Thyroid gland (tissue), 4 donors: Measurements from ENCODE around the gene RDH8.

ENCODE experiments used
- POLR2A ChIP-seq, 2 donors: fragments of 450-650 bp; IDR thresholded peaks; one replicate each; pipeline ENCODE4 v1.6.1; 2017; ENCODE audit warnings: antibody characterized with exemption in 2 of 2, mild to moderate bottlenecking in 2 of 2, moderate library complexity in 1 of 2
- TF ChIP-seq, protein P1 (sequence below), 6 experiments: fragments of 200-600 bp in 3 of 6; fragments of 450-650 bp in 3 of 6; sonication (generic) in 3 of 6; IDR thresholded peaks; one replicate each; pipeline ENCODE4 v1.5.1; 2016 to 2019; ENCODE audit warnings: antibody characterized with exemption in 6 of 6, mild to moderate bottlenecking in 2 of 6, inconsistent platforms in 1 of 6, moderate library complexity in 1 of 6

DNA sequence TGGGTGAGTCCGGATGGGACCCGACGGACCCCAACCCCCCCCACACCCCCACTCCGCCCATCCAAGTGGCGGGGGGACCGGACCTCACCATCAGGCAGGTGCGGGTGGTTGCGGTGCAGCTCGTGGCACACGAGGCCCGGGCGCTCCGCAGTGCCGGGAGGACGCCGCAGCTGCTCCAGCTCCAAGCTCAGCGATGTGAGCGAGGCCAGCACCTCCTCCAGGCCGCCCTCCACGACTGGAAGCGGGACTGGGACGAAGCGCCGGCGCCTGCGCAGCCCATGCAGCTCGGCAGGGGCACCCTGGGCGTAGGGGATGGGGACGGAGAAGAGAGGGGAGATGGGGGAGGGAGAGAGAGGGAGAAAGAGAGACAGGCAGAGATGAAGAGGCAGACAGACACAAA, 46.8 kb upstream of the RDH8 start:
- TF ChIP-seq, protein P1, sequence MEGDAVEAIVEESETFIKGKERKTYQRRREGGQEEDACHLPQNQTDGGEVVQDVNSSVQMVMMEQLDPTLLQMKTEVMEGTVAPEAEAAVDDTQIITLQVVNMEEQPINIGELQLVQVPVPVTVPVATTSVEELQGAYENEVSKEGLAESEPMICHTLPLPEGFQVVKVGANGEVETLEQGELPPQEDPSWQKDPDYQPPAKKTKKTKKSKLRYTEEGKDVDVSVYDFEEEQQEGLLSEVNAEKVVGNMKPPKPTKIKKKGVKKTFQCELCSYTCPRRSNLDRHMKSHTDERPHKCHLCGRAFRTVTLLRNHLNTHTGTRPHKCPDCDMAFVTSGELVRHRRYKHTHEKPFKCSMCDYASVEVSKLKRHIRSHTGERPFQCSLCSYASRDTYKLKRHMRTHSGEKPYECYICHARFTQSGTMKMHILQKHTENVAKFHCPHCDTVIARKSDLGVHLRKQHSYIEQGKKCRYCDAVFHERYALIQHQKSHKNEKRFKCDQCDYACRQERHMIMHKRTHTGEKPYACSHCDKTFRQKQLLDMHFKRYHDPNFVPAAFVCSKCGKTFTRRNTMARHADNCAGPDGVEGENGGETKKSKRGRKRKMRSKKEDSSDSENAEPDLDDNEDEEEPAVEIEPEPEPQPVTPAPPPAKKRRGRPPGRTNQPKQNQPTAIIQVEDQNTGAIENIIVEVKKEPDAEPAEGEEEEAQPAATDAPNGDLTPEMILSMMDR (IDR thresholded peaks at IDR 0.05), result no peak
- TF ChIP-seq POLR2A (IDR thresholded peaks at IDR 0.05), result no peak
